HG02885 (cell line): ENCODE data around the gene SYNE2.
A peak's percentile ranks its signal among the peaks of the same experiment; 100 is the strongest.
"Not testable (repeated sequence)": the region's sequence is repeated elsewhere in the genome, so short reads cannot be mapped to it uniquely, and the experiment has no call there.

Source experiments
- ATAC-seq: cut with Tn5 transposase; IDR thresholded peaks from one replicate; pipeline ENCODE4 v1.9.1; 2021; ENCODE audit warnings: mild to moderate bottlenecking; ENCODE audit not compliant: unreplicated experiment, poor library complexity

The SYNE2 gene

DNA sequence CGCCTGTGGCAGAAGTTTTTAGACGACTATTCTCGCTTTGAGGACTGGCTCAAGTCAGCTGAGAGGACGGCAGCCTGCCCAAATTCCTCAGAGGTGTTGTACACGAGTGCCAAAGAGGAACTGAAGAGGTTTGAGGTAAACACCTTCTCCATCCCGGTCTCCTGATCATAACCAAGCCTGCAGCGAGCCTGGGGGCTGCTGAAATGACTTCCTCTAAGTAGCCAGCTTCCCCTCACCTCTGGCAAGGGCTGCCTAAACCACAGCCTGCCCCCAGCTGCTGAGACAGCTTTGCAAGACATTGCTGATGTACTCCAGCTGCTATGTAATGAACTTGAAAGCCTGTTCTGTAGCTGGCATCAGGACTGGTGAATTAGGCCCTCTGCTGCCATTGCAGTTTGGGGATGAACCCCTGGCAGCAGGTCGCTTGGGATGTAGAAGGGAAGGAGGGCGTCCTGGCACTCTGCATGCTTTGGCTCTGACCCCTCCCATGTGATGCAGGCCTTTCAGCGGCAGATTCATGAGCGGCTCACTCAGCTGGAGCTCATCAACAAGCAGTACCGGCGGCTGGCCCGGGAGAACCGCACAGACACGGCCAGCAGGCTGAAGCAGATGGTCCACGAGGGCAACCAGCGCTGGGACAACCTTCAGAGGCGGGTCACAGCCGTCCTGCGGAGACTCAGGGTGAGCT, 356.8 kb downstream of the SYNE2 start:
- ATAC-seq = peak; percentile 50

DNA sequence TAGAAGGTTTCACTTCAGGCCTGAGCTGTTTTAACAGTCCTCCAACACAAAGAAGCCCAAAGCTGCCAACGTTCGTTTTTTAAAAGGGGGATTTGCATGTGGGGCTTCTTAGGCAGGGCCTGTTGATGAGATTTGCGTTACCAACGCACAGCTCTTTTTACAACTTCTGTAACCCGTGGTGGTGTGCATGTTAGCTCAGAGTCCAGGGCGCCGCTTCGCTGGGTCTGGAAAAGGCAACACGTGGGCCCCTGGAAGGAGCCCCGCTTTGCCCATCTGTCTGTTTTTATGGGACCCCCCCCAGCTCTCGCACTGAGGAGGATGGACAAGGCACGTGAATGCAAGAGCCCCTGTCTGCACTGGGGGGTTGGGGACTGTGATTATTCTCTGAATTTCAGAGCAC, 357.4 kb downstream of the SYNE2 start:
- no peak for ATAC-seq

DNA sequence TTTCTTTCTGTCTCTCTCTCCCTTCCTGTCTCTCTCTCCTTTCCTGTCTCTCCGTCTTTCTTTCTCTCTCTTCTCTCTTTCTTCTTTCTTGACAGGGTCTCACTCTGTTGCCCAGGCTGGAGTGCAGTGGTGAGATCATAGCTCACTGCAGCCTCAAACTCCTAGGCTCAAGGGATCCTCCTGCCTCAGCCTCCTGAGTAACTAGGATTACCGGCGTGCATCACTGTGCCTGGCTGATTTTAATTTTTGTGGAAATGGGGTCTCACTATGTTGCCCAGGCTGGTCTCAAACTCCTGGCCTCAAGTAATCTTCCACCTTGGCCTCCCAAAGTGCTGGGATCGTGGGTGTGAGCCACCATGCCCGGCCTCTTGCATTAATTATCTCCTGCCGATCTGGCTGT, 358.1 kb downstream of the SYNE2 start:
- ATAC-seq = not testable (repeated sequence)

DNA sequence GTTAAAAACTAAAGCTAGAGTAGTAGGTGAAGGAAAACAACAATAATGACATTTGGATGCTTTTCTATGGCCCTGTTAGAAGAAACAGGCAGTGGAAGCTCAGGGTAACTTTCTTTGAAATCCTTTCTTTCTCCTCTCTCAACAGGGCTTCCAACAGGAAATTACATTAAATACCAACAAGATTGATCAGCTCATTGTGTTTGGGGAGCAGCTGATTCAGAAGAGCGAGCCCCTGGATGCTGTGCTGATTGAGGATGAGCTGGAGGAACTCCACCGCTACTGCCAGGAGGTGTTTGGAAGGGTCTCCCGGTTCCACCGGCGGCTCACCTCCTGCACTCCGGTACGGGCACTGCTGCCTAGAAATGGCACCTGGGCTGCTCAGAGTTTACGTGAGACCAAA, 359.9 kb downstream of the SYNE2 start:
- no peak for ATAC-seq

DNA sequence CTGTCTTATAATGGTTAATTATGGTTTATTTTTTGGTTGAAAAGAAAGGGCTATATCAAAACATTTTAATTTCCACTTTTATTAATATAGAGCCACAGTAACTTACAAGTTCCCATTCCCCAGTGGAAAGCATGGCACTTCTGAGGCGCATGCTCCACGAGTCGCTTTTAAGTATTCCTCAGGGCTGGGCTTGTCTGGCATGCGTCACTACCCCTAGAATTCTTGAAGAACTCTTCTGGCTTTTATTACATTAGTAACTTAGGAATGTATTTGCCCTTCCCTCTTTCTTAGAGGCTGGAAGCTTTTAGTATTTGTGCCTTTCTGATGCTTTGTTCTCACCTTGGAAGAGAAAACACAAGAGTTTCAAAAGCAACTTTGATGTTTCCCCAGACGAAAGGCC, 360.3 kb downstream of the SYNE2 start:
- ATAC-seq = no peak

DNA sequence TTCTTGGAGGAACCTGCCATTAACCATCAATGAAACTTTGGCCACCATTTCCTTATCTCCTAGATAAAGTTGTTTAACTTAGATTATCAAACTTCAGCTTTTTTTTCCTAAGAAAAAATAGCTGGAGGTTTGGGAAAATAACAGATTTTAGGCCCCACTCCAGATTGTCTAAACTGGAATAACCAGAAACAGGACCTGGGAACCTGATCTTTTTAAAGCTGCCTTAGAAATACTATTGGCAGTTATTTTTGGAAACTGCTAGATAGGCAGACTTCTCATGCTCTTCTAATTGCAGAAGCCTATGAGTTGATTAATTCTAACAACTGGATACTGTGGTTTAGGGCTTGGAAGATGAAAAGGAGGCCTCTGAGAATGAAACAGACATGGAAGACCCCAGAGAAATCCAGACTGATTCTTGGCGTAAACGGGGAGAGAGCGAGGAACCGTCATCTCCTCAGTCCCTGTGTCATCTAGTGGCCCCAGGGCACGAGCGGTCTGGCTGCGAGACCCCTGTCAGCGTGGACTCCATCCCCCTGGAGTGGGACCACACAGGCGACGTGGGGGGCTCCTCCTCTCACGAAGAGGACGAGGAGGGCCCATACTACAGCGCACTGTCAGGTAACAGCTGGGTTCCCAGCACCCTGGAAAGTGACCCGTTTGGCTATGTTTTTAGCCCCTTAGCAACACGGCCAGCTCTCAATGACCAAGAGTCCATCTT, 361.2 kb downstream of the SYNE2 start:
- no peak for ATAC-seq

DNA sequence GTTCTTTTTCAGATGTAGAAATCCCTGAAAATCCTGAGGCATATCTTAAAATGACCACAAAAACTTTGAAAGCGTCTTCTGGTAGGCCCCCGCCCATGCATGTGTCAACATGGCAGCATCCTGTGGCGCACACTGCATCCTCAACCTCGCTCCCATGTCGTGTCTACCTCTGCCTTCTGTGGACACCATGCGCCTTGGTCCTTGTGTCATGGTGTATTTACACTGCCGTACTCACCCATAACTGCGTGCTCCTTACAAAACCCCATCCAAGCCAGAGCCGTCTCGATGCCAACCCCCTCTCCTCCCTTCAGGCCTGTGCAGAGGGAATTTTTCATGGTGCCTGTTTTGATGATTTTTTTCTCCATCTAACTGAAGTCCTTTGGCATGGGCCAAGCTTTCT, 362.5 kb downstream of the SYNE2 start:
- ATAC-seq = no peak

DNA sequence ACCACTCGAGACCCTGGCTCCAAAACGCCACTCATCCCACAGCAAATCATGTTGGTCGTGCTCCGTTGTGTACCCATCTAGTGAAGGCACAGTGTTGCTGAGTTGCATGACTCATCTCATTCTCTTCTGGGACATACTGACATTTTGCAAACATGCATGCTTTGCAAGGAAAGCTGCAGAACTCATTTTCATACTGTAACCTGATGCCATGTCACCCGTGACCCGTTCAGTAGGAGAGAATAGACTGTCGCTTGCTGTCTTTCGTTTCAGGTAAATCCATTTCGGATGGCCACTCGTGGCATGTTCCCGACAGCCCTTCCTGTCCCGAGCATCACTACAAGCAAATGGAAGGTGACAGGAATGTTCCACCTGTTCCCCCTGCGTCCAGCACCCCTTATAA, 363.2 kb downstream of the SYNE2 start:
- no peak for ATAC-seq

DNA sequence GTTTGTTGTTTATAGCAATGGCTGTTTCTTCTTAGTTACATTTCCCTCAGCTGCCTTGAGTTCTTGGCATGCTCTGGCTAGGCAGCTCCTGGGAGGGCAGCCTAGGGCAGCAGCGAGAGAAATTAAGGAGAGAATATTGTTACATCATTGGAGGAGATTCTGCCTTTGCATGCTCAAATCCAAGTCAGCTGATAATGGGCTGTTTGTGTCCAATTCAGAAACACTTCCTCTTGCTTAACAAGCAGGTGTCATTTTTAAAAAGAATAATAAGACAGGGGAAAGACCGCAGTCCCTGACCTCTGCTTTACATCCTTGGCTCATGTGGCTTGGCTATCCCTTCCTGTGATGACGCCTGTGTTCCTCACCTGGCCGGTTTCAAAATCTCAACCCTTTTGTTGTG, 364.5 kb downstream of the SYNE2 start:
- no peak for ATAC-seq

DNA sequence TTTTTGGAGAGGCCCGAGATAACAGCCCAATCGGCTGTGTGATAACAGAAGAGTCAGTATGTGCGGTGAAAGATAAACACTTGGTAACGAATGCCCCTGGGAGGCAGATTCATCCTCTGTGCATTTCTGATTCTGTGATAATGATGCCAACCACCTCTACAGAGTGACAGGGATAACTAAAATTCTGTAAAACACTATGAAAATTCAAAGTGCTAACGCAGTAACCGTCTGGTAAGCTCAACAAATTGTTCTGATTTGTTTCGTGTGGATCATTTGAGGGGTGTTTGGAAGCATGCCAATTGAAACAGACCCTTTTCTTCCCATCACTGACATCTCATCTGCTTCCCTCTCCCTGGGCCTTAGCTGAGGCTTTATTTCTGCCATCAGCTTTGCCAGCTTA, 365.0 kb downstream of the SYNE2 start:
- no peak for ATAC-seq

DNA sequence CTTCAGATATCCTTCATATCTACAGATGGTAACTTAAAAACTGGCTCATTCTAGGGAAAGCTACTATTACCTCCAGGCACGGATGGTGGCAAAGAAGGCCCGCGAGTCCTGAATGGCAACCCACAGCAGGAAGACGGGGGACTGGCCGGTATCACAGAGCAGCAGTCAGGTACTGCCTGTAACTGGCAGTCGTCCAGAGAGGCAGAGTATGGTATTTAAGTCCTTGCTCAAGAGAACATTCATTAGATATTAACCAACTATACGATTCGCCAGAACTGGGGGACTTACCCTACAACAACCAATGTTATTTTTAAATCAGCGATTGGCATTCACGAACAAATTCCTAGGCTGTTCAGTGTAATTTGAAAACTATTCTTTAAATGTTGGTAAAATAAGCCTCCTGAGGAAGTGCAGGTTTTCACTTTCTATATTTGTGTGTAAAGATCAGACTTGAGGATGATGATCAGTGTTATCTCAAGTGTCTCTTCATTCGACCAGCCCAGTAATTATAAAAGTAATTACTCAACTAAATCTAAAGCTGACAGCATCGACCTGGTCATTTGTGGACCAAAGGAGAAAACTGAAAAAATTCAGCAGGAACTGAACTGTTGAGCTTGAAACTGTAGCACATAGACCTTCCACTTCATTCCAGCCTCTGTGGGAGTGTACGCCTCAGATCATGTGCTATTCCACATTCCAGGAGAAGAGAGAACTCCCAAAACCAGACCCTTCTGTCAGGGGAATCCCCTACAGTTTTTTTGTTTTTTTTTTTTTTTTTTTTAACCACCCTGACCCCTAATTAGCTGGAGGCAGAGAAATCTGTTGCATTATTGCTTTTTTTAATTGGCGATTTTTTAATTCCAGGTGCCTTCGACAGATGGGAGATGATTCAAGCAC, 365.8 kb downstream of the SYNE2 start:
- peak; percentile 39 for ATAC-seq

DNA sequence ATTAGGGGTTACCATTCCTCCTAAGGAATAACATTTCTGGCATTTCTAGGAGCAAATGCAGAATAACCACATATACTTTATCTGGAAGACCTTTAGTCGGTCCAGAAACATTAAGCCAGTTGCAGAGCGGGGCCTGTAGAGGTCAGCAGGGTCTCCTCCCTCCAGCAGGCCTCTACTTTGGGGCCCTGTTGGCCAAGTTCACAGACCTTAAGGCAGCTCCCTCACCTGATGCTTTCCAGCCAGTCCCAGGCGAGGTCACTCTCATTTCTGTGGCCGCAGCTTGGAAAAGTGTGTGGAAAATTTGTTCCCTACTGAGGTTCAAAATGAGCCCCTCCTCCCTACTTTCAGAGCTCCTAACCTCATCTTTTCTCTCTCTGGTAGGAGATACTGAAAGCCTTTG, 367.3 kb downstream of the SYNE2 start:
- no peak for ATAC-seq

DNA sequence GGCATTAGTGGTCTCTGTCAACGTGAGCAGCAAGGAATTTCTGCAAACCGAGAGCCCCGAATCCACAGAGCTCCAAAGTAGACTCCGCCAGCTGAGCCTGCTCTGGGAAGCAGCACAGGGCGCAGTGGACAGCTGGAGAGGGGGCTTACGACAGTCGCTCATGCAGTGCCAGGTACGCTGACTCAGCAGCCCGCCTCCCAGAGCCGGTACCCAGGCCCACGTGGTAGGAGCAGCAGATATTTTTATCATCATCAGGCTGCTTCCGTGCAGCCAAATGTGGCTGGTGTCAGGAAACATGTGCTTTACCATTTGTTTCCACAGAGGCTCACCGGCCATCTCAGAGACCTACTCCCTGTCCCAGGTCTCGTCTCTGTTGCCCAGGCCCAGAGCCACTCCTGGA, 367.7 kb downstream of the SYNE2 start:
- ATAC-seq = no peak

DNA sequence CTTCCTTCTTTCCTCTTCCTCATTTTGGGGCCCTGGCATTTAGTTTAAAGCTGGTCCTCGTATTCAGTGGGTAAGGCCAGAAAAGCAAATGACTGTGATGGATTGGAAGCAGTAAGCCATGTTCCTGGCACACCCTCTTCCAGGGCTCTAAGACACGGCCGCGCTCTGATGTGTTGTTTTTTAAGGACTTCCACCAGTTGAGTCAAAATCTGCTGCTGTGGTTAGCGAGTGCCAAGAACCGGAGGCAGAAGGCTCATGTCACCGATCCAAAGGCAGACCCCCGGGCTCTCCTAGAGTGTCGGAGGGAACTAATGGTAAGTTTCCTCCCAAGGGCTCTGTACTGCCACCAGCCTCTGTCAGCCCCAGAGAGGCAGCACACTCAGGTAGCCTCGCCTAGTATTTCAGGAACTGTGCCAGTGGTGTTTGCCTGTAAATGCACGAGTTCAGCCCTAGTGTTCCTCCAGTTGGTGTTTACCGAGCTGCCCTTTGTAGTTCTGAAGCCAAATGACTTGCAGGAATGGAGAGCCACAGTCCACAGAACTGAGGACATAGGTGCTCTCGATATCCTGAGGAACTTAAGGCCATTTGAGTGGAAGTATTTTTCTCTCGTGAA, 368.7 kb downstream of the SYNE2 start:
- no peak for ATAC-seq

DNA sequence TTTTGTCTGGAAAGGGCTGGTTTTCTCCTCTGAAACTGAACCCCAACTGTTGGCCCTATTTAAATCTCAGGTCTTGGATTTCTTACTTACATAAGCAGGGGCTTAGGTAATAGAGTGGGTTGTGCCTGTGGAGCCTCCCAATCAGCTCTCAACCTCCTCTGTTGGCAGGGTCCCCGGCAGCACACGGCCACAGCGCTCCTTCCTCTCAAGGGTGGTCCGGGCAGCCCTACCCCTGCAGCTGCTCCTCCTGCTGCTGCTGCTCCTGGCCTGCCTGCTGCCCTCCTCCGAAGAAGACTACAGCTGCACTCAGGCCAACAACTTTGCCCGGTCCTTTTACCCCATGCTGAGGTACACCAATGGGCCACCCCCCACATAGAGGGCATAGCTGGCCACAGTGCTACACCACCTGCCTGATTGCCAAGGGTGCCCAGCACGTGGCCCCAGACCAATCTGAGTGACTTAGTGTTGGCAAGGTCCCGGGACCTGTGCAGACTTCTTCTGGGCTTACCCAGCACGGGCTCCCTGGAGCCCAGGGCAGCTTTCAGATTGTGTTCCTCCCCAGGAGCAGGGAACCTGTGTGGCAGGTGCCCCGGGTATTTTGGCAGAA, 372.4 kb downstream of the SYNE2 start:
- ATAC-seq = no peak

DNA sequence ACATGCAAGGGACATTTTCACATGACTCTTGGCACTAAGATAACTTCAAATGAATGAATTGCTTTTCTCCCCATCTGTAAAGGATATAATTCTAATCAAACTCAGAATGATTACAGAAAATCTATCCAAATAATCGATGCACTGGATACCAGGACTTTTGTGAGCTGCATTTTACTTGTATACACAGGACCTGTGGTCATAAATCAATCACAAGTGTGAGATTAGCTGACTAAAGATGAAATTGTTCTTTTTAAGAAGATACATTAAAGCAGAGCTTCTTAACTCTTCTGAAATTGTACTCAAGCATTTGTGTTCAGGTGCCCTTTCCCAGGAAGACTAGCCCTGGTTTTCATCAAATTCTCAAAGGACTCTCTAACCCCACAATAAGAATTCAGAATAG, 375.1 kb downstream of the SYNE2 start:
- no peak for ATAC-seq

DNA sequence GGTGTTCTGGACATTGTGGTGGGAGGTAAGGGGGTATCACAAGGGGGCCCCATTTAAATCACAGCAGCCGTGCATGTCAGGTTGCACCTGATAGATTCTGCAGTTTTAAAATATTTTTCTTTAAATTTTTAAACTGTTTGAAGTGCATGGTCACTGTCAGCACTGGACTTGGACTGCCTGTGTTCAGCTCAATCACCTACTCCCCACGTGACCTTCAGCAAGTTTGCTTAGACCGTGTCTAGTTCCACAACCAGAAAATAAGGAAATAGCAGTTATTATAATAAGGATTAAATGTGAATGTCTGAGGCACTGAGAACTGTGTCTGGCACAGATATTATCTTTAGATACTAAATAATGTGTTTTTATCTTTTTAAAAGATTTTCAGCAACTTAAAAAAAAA, 376.7 kb downstream of the SYNE2 start:
- ATAC-seq = no peak

DNA sequence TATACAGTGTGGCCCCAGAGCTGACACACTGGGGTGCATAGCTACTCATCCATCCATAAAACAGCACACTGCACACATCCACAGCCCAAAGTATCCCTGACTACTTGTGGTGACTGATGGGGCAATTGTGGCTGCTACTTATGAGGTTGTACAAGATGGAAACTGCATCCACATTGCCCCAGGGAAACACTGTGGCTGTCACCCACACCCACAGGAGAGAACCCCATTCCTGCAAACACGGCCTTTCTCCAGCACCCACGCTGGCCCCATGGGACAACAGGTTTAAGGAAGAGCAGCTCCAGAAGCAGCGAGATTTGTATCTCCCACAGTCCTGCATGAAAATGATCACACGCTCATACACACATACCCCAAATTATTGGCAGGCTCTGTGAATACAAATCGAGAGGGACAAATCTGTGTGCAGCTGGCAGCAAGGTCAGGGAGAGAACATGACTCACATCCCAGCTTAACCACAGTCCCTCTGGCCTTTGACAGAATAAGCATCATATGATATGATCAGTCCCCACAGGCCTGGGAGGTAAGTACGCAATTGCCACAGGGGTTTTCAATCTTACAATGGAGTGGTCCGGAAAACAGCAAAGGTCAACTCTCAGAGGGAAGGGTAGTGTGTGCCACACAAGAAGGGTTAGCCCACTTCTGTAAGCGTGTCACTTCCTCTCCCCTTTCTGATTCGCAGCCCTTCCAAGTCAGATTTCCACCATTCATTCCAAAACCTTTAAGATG, 379.5 kb downstream of the SYNE2 start:
- ATAC-seq = no peak

DNA sequence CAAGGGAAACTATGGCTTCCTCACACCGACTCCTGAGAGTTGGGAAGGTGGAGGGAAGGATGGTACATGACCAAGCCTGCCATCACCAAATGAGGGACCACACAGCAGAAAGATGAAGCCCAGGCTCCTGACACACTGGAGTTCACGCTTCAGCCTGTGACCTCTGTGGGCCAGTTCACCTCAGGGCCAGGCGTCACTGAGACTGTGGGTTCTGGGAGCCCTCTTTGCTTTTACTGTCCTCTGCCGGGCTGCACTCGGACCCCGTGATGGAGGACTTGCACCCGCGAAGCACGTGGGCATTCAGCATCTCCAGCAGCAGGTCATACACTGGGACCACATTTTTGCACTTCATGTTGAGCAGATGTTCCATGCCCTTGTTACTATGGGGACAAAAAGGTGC, 380.1 kb downstream of the SYNE2 start:
- no peak for ATAC-seq
